ENCODE results near the gene WNT1. TPM values are rescaled to one million over a fixed set of nuclear protein-coding genes. Genes with fewer than 3 reads are reported as not detected.

The WNT1 gene
- total and polyA plus RNA-seq, 12 donors, result not detected

DNA sequence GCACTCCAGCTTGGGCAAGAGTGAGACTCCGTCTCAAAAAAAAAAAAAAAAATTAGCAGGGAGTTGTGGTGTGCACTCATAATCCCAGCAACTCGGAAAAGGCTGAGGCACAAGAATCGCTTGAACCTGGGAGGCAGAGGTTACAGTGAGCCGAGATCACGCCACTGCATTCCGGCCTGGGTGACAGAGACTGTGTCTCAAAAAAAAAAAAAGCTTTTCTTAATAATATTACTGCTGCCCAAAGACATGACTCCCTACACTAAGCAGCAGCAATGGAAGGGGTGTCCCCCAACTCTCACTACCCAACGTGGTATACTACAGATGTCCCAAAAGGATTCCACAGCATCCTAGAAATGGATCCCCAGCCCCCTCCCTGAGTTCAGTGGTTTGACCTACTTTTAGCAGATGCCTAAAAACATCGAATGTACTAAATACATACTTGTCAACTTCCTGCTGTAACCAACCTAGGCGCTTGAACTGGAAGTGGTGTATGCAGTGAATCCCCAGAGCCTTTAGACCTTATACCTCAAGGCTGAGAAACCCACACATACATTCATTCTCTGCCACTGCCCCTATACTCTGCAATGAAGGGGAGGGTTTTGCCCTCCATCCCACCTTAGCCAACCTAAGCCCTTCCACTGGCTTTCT is 44.3 kb upstream of the WNT1 start:
- Histone ChIP-seq H3K9me3 (replicated peaks in 1 of 3) (no peaks in the 10 kb centered on the region), H3K27ac (no peak overlapping the region), H3K27me3 (no peaks in the 10 kb centered on the region), H3K4me3 (no peak overlapping the region), H3K36me3 (replicated peaks in 1 of 2) (peaks cover 0 to 62% of the 10 kb centered on the region in 2 donors), H3K4me1 (replicated peaks in 1 of 2) (no peaks in the 10 kb centered on the region)
- 77 to 89% (median 84%) methylated on average over 9 of the region's 9 CpGs for WGBS, 4 donors
- intact Hi-C loops (cut with DNase I), result loop anchor here in 1 of 2 donors (10.0 kb wide), 1 partner anchor 51 kb away; no protein-coding TSS in a partner anchor
- no peak for DNase-seq
- TF ChIP-seq, protein P1, sequence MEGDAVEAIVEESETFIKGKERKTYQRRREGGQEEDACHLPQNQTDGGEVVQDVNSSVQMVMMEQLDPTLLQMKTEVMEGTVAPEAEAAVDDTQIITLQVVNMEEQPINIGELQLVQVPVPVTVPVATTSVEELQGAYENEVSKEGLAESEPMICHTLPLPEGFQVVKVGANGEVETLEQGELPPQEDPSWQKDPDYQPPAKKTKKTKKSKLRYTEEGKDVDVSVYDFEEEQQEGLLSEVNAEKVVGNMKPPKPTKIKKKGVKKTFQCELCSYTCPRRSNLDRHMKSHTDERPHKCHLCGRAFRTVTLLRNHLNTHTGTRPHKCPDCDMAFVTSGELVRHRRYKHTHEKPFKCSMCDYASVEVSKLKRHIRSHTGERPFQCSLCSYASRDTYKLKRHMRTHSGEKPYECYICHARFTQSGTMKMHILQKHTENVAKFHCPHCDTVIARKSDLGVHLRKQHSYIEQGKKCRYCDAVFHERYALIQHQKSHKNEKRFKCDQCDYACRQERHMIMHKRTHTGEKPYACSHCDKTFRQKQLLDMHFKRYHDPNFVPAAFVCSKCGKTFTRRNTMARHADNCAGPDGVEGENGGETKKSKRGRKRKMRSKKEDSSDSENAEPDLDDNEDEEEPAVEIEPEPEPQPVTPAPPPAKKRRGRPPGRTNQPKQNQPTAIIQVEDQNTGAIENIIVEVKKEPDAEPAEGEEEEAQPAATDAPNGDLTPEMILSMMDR (IDR thresholded peaks at IDR 0.05), result no peak
- no peak for TF ChIP-seq POLR2A (IDR thresholded peaks at IDR 0.05)

DNA sequence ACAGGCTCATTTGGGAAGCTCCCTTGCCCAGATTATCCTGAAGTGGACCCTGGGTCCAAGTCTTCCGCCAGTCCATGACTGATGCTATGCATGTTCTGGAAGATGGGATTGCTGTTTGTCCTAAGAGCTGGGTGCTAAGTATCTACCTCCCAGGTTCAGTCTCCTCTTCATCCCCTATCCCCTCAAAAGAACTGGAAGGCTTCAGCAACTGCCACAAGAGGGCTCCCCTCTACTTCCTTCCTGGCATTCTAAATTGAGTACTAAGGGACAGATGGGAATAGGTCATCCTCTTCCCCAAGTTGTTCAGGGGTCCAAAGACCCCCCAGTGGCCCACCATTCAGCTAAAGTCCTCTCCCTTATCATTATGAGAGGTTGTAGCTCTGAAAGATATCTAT is 43.8 kb upstream of the WNT1 start:
- Histone ChIP-seq H3K27ac (no peak overlapping the region), H3K4me3 (no peak overlapping the region), H3K9me3 (replicated peaks in 1 of 3) (no peaks in the 10 kb centered on the region), H3K4me1 (replicated peaks in 1 of 2) (no peaks in the 10 kb centered on the region), H3K36me3 (replicated peaks in 1 of 2) (peaks cover 0 to 67% of the 10 kb centered on the region in 2 donors), H3K27me3 (no peaks in the 10 kb centered on the region)
- TF ChIP-seq, protein P1 (IDR thresholded peaks at IDR 0.05), result peak in 1 of 6 experiments; percentile 7
- no peak for TF ChIP-seq POLR2A (IDR thresholded peaks at IDR 0.05)
- no peak for DNase-seq
- 91 to 100% (median 94%) methylated on average over 1 of the region's 1 CpG; no CpG with 5 or more reads in 1 of the 4 donors for WGBS, 4 donors
- intact Hi-C loops (cut with DNase I), result loop anchor here in 1 of 2 donors (10.0 kb wide), 1 partner anchor 50 kb away; no protein-coding TSS in a partner anchor

- H3K27me3 ChIP-seq, result no peaks in the 10 kb centered on the region
- H3K9me3 ChIP-seq (replicated peaks in 1 of 3), result no peaks in the 10 kb centered on the region
- peak; percentile 51 to 84 (median 76) for DNase-seq
- intact Hi-C loops (cut with DNase I), result loop anchor here in 1 of 2 donors (10.0 kb wide), 1 partner anchor 48 kb away; no protein-coding TSS in a partner anchor
- peaks cover 0 to 70% of the 10 kb centered on the region in 2 donors for H3K36me3 ChIP-seq (replicated peaks in 1 of 2)
- H3K4me1 ChIP-seq (replicated peaks in 1 of 2), result peaks cover 0 to 6% of the 10 kb centered on the region in 2 donors
- TF ChIP-seq POLR2A (IDR thresholded peaks at IDR 0.05), result no peak
- TF ChIP-seq, protein P1 (IDR thresholded peaks at IDR 0.05), result peak; percentile 49 to 88 (median 78)
- H3K27ac ChIP-seq, result no peak overlapping the region
- no peak overlapping the region for H3K4me3 ChIP-seq
Measured at GRCh38 chr12:48936379-48936979, 41.6 kb upstream of the WNT1 start.

DNA sequence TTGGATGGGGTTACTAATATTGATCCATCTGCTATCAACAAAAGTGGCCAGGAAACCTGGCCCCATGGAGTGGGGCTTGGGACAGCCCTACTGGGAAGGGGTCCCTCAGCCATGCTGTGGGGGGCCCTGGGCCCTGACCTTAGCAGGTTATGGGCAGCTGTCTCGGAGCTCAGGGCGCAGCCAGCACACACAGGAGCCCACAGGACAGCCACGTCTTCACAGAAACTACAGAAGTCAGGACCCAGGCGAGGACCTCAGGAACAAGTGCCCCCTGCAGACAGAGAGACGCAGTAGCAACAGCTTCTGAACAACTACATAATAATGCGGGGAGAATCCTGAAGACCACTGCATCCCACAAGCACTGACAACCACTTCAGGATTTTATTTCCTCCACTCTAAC is 41.0 kb upstream of the WNT1 start:
- H3K36me3 ChIP-seq (replicated peaks in 1 of 2), result peaks cover 0 to 66% of the 10 kb centered on the region in 2 donors
- H3K27ac ChIP-seq, result no peak overlapping the region
- no peak overlapping the region for H3K4me3 ChIP-seq
- H3K4me1 ChIP-seq (replicated peaks in 1 of 2), result peaks cover 0 to 10% of the 10 kb centered on the region in 2 donors
- intact Hi-C loops (cut with DNase I), result loop anchor here in 1 of 2 donors (10.0 kb wide), 1 partner anchor 48 kb away; no protein-coding TSS in a partner anchor
- H3K9me3 ChIP-seq (replicated peaks in 1 of 3), result no peaks in the 10 kb centered on the region
- WGBS, 4 donors, result 76 to 91% (median 85%) methylated on average over 6 of the region's 6 CpGs
- DNase-seq, result no peak
- no peaks in the 10 kb centered on the region for H3K27me3 ChIP-seq
- no peak for TF ChIP-seq POLR2A (IDR thresholded peaks at IDR 0.05)
- TF ChIP-seq, protein P1 (IDR thresholded peaks at IDR 0.05), result no peak
